Right lobe of liver (tissue), 6 donors: Measurements from ENCODE around the gene FAAP24. TPM values are rescaled to one million over a fixed set of nuclear protein-coding genes. Genes with fewer than 3 reads are reported as not detected.
A peak's percentile ranks its signal among the peaks of the same experiment; 100 is the strongest.
"Not testable (repeated sequence)": the region's sequence is repeated elsewhere in the genome, so short reads cannot be mapped to it uniquely, and the experiment has no call there.

Experiments
- ATAC-seq, 4 donors: fragments of 200-7000 bp; cut with Tn5 transposase; one replicate each; pipeline ENCODE4 v1.9.1; 2020; ENCODE audit warnings: mild to moderate bottlenecking in 4 of 4, moderate library complexity in 4 of 4
- DNase-seq, 3 donors: peaks; one replicate each; pipeline ENCODE4 v3.0.0-alpha.2; 2020
- H3K27ac ChIP-seq, 3 donors: fragments of 200-600 bp; one replicate each; pipeline ENCODE4 v1.8.0; 2022
- H3K27me3 ChIP-seq, 2 donors: fragments of 200-600 bp; one replicate each; pipeline ENCODE4 v1.8.0; 2022
- H3K36me3 ChIP-seq, 4 donors: fragments of 200-600 bp; sonication (generic) in 1 of 4; one replicate each; pipeline versions ENCODE4 v1.5.1 to v1.8.0; 2017 to 2022; ENCODE audit warnings: control low read depth in 1 of 4
- H3K4me1 ChIP-seq, 4 donors: fragments of 200-600 bp; sonication (generic) in 1 of 4; one replicate each; pipeline versions ENCODE4 v1.5.1 to v1.8.0; 2017 to 2022; ENCODE audit warnings: control low read depth in 1 of 4
- H3K4me3 ChIP-seq, 3 donors: fragments of 200-600 bp; one replicate each; pipeline ENCODE4 v1.8.0; 2022
- H3K9me3 ChIP-seq, 4 donors: fragments of 200-600 bp; sonication (generic) in 1 of 4; one replicate each; pipeline versions ENCODE4 v1.5.1 to v1.8.0; 2017 to 2022; ENCODE audit warnings: control low read depth in 1 of 4
- POLR2A ChIP-seq: fragments of 450-650 bp; IDR thresholded peaks from one replicate; pipeline ENCODE4 v1.6.1; 2017; ENCODE audit warnings: antibody characterized with exemption, mild to moderate bottlenecking
- WGBS: methylation state at CpG from one replicate; pipeline ENCODE4 v1.1.6; 2018; ENCODE audit warnings: low coverage, low lambda C conversion rate; ENCODE audit not compliant: insufficient coverage; ENCODE audit errors: missing lambda C conversion rate; 5-methylcytosine and 5-hydroxymethylcytosine counted together
- intact Hi-C, 2 donors: fragments of 100-400 bp; cut with DNase I; formaldehyde crosslinking; loops; one replicate each; pipeline versions ENCODE4 v1.11.2 to v1.14.1; 2022
- total RNA-seq, 6 experiments: library from RNA; depleted of rRNA in 2 of 6; stranded (reverse); fragments of >200 nt in 2 of 6; fragmentation: NEBNext Ultra II Directional in 3 of 6; extraction: Animal tissue kit (Norgen Biotek cat#: 25700) in 3 of 6; gene quantifications; one replicate each; pipeline versions ENCODE4 v1.1.0 to v1.2.4, GENCODE V29; 2016 to 2023
- TF ChIP-seq, protein P1 (sequence below), 4 donors: fragments of 200-600 bp in 3 of 4; fragments of 450-650 bp in 1 of 4; IDR thresholded peaks; one replicate each; pipeline versions ENCODE4 v1.5.1 to v1.8.0; 2016 to 2022; ENCODE audit warnings: antibody characterized with exemption in 4 of 4, mild to moderate bottlenecking in 2 of 4
- donor health status: DM: no; HTN: yes; CAD: no.
- donor health status: DM: no; HTN: no; CAD: no.
- donor health status: DM: no; HTN: no; CAD: no.
- donor health status: DM: no; HTN: yes; CAD: no.
- donor health status: DM: no; HTN: yes; CAD: no.

Gene FAAP24
- total RNA-seq, 6 experiments from 2014 or later = 0.51 to 1.7 (median 0.98) TPM; not detected in 1

DNA sequence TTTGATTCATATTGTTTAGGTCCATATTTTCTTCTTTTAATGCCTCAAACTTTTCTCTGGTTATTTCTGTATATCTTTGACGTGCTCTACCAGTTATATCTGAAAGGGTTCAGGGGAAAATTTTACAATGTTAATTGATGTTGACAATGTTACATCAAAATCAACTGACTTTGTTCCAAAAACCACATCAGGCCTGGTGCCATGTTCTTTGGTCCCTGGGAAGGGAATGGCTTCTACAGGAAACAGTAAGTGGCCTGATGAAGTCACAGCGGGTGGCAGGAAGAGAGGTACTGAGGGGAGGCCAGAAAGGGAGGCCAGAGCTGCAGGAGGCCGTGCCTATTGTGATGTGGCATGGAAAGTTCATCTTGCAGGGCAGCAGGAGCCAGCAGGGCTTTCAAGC is 38.5 kb upstream of the FAAP24 start:
- intact Hi-C loops = no loop called here
- DNase-seq (no peak), ATAC-seq (no peak)
- Histone ChIP-seq H3K27ac (no peak overlapping the region), H3K36me3 (no peaks in the 10 kb centered on the region), H3K4me1 (no peaks in the 10 kb centered on the region), H3K4me3 (no peak overlapping the region), H3K9me3 (peaks cover 0 to 2% (median 0%) of the 10 kb centered on the region in 4 donors), H3K27me3 (no peaks in the 10 kb centered on the region)
- TF ChIP-seq, protein P1, sequence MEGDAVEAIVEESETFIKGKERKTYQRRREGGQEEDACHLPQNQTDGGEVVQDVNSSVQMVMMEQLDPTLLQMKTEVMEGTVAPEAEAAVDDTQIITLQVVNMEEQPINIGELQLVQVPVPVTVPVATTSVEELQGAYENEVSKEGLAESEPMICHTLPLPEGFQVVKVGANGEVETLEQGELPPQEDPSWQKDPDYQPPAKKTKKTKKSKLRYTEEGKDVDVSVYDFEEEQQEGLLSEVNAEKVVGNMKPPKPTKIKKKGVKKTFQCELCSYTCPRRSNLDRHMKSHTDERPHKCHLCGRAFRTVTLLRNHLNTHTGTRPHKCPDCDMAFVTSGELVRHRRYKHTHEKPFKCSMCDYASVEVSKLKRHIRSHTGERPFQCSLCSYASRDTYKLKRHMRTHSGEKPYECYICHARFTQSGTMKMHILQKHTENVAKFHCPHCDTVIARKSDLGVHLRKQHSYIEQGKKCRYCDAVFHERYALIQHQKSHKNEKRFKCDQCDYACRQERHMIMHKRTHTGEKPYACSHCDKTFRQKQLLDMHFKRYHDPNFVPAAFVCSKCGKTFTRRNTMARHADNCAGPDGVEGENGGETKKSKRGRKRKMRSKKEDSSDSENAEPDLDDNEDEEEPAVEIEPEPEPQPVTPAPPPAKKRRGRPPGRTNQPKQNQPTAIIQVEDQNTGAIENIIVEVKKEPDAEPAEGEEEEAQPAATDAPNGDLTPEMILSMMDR (IDR thresholded peaks at IDR 0.05) = no peak
- TF ChIP-seq POLR2A = no peak
- 100% methylated on average over 2 of the region's 3 CpGs for WGBS

DNA sequence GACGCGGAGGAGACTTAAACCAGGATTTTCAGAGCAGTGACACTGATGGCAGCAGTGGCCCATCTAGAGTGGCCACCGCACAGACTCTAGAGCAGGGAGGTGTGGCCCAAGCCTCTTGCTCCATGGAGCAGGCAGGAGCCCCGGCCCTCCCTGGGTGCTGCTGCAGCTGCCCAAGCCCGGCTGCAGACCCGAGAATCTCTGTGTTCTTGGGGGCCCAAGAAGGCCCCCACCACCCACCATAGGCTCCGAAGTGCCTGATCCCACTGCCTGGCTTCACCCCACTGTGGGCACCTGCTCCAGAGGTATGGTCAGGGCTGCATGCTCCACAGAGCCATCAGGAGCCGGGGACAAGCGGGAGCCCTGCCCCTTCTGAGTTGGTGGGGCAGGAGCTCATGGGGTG is 36.4 kb upstream of the FAAP24 start:
- intact Hi-C loops = no loop called here
- peak in 1 of 4 donors; percentile 14 for ATAC-seq
- Histone ChIP-seq H3K36me3 (no peaks in the 10 kb centered on the region), H3K9me3 (no peaks in the 10 kb centered on the region), H3K4me3 (no peak overlapping the region), H3K27ac (no peak overlapping the region), H3K27me3 (no peaks in the 10 kb centered on the region), H3K4me1 (no peaks in the 10 kb centered on the region)
- WGBS = no CpG with 5 or more reads among the region's 9 CpGs
- no peak for DNase-seq
- no peak for TF ChIP-seq POLR2A
- TF ChIP-seq, protein P1 (IDR thresholded peaks at IDR 0.05) = no peak

DNA sequence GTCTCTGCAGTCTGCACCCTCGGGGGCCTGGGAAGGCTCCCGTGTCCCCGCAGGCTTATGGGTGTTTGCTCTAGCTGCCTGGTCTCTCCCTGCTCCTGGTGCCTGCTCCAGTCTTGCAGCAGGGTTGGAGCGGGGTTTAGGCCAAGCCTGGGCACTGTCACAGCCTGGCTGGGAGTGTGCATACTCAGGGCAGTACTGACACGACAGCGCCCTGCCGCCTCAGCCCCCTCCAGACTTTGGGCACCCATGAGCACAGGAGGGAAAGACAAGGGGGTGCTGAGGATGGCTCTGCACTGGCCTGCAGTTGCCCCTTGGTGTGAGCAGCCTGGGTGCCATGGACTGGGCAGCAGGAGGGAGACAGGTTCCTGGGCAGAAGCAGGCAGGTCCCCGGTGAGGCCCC is 36.0 kb upstream of the FAAP24 start:
- peak in 1 of 4 donors; percentile 38 for ATAC-seq
- 60% methylated on average over 1 of the region's 8 CpGs for WGBS

DNA sequence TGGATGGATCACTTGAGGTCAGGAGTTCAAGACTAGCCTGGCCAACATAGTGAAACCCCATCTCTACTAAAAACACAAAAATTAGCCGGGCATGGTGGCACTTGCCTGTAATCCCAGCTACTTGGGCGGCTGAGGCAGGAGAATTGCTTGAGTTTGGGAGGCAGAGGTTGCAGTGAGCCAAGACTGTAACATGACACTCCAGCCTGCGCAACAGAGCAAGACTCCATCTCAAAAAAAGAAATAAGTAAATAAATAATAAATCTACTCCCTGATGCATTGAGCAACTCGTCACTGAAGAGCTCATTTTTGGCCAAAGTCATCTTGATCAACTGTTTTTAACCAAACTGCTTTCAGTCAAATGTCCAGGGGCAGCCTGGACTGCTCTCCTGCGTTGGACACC is 30.8 kb upstream of the FAAP24 start:
- H3K36me3 ChIP-seq, DNase-seq, H3K27ac ChIP-seq, intact Hi-C loops, H3K27me3 ChIP-seq, H3K4me3 ChIP-seq, H3K4me1 ChIP-seq, ATAC-seq, H3K9me3 ChIP-seq: not testable (repeated sequence)
- 86% methylated on average over 4 of the region's 5 CpGs for WGBS

More for the DNA sequence above, 36.0 kb upstream of the FAAP24 start:
- H3K9me3 ChIP-seq = no peaks in the 10 kb centered on the region
- no peak overlapping the region for H3K4me3 ChIP-seq
- no peaks in the 10 kb centered on the region for H3K36me3 ChIP-seq
- no peak overlapping the region for H3K27ac ChIP-seq
- TF ChIP-seq POLR2A = no peak
- TF ChIP-seq, protein P1 (IDR thresholded peaks at IDR 0.05) = no peak
- DNase-seq = no peak
- intact Hi-C loops = no loop called here
- H3K27me3 ChIP-seq = no peaks in the 10 kb centered on the region
- H3K4me1 ChIP-seq = no peaks in the 10 kb centered on the region

DNA sequence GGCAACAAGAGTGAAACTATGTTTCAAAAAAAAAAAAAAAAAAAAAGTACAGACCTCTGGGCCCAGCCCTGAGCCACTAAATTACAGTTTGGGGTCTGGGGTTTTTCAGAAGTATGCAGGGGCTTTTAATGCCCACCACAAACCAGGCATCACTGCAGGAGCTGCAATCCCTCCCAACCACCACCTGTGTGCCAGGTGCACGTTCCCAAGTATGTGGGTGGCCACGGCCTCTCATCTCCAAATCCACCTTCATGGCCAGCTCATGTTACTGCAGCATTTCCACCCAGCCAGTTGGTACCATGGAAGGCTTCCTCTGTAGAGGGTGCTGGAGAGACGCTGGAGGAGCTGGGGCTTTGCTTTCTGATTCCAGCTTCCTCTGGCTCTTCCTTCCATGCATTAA is 26.8 kb upstream of the FAAP24 start:
- TF ChIP-seq POLR2A = no peak
- TF ChIP-seq, protein P1 (IDR thresholded peaks at IDR 0.05) = no peak
- no peak overlapping the region for H3K27ac ChIP-seq
- no peaks in the 10 kb centered on the region for H3K9me3 ChIP-seq
- H3K36me3 ChIP-seq = peaks cover 0 to 13% (median 2%) of the 10 kb centered on the region in 4 donors
- H3K4me3 ChIP-seq = no peak overlapping the region
- ATAC-seq (no peak), DNase-seq (no peak)
- intact Hi-C loops = no loop called here
- 100% methylated on average over 1 of the region's 3 CpGs for WGBS
- no peaks in the 10 kb centered on the region for H3K27me3 ChIP-seq
- H3K4me1 ChIP-seq = no peaks in the 10 kb centered on the region
